Measurements from ENCODE around the gene ASPG. TPM values are rescaled to one million over a fixed set of nuclear protein-coding genes. Genes with fewer than 3 reads are reported as not detected.

The ASPG gene
- total RNA-seq, 1 experiment from 2014 or later: not detected

DNA sequence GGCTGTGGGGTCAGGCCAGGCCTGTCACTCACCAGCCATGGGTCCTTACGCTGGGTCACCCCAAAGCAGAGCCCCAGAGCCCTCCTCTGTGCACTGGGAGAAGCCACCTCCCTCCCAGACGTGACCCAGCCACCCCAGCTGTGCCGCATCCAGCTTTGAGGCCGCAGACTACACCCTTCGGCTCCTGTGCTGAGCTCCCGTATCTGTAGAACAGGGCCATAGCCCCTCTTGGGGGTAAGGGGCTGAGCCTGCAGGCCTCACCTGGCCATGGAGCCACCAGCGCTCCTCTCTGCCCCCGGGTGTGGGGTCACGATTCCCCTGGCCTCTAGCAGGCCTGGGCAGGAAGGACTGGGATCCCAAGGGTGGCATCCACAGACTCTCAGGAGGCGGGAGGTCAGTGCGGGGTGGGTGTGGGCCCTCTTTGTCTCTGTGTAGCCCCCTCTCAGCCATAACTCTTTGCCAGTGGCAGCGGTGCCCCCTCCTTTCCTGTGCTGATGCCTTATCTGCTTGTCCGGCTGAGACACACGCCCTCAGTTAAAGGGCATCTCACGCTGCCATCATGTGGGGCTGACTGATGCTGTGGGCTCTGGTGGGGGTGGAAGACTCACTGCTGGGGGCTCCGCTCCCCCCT is 16.3 kb downstream of the ASPG start:
- no peak for DNase-seq (ENCODE audit: low spot score)
- in situ Hi-C loops (cut with HindIII; ENCODE audit: low sequenced_read_pairs): no loop called here

DNA sequence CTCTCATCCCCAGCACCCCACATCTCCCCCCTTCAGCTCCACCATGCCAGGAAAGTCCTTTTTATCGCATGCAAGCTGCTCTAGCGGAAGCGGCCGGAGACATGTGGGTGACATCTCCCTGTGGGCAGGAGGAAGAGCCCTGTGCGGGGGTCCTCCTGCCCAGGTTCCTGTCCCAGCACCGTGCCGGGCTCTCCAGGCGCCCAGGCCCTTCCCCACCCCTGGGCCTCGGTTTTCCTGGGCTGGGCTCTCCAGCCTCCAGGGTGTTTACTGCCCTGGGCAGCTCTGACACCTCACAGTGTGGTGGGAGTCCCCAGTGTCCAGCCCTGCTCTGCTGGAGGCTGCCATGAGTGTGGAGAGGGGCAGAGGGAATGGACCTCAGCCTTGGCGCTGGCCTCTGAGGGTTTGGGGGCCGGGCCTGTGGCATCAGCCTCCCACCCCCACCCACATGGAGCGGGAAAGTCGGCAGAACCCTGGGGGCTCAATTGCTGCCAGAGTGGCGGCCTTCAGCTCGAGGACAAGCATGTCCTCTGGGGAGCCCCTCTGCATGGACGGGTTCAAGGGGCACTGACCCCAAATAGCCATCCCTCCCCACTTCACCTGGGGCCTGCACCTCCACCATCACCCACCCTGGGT is 16.9 kb downstream of the ASPG start:
- no peak for DNase-seq (ENCODE audit: low spot score)
- in situ Hi-C loops (cut with HindIII; ENCODE audit: low sequenced_read_pairs): no loop called here

DNA sequence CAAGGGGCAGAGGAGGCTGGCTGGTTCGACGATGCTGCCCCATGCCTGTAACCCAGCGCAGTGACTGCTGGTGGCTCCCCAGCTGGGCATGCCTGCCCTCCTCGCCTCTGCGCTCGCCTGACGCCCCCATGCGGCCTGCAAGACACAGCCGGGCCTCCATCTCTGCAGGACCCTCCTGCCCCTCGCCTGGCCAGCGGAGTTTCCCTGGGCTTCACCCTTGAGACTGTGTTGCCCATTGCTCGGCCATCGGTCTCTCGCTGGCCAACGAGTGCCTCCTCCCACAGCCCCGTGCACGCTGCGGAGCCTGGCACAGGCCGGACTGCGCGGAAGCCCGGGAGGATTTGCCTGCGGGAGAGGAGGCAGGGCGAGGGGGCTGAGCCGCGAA is 17.6 kb downstream of the ASPG start:
- no peak for DNase-seq (ENCODE audit: low spot score)
- in situ Hi-C loops (cut with HindIII; ENCODE audit: low sequenced_read_pairs): no loop called here

DNA sequence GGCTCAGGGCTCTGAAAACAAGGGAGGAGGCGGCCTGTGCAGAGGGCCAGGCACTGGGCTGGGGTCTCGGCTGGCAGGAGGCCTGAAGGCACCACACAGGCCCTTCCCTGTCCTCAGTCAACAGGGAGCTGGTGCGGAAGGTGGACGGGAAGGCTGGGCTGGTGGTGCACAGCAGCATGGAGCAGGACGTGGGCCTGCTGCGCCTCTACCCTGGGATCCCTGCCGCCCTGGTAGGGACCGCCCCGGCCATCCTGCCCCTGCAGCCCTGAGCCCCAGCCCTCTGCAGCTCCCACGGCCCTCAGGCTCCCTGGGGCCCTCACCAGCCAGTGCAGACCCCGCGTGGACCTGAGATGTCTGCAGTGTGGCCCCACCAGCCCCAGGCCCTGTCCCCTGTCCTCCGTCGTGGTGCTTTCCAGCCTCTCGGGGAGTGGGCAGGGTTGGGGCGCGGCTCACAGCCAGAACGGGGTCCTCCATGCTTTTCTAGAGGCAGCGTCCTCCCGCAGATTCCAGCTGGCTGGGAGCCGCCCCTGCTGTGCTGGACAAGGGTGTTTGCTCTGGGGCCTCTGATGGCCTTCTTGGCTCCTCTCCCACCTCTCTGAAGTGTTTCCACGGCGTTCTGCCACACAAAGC is 18.1 kb downstream of the ASPG start:
- DNase-seq (ENCODE audit: low spot score): no peak
- in situ Hi-C loops (cut with HindIII; ENCODE audit: low sequenced_read_pairs): no loop called here

DNA sequence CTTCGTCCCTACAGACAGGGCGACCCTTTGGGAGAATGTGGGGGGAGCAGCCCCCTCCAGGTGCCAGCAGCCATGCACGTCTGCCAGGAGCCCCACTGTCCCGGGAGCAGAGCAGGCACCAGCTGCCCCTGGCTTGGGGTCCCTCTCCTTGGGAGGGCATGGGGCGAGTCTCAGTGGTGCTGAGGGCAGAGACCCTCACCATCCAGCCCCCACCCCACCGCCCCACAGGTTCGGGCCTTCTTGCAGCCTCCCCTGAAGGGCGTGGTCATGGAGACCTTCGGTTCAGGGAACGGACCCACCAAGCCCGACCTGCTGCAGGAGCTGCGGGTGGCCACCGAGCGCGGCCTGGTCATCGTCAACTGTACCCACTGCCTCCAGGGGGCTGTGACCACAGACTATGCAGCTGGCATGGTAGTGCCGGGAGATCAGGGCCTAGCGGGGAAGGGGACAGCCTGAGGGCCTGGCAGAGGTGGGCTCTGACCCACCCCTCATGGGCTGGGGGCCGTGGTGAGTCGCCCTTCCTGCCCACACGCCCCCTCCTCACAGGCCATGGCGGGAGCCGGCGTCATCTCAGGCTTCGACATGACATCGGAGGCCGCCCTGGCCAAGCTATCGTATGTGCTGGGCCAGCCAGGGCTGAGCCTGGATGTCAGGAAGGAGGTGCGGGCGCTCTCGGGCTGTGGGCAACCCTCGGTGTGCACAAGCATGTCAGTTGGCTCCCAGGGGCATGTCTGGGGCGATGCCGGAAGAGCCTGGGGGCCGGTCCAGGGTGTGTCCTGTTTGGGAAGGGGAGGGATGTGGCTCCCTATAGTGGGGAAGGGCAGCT is 18.8 kb downstream of the ASPG start:
- in situ Hi-C loops (cut with HindIII; ENCODE audit: low sequenced_read_pairs): no loop called here
- DNase-seq (ENCODE audit: low spot score): no peak

DNA sequence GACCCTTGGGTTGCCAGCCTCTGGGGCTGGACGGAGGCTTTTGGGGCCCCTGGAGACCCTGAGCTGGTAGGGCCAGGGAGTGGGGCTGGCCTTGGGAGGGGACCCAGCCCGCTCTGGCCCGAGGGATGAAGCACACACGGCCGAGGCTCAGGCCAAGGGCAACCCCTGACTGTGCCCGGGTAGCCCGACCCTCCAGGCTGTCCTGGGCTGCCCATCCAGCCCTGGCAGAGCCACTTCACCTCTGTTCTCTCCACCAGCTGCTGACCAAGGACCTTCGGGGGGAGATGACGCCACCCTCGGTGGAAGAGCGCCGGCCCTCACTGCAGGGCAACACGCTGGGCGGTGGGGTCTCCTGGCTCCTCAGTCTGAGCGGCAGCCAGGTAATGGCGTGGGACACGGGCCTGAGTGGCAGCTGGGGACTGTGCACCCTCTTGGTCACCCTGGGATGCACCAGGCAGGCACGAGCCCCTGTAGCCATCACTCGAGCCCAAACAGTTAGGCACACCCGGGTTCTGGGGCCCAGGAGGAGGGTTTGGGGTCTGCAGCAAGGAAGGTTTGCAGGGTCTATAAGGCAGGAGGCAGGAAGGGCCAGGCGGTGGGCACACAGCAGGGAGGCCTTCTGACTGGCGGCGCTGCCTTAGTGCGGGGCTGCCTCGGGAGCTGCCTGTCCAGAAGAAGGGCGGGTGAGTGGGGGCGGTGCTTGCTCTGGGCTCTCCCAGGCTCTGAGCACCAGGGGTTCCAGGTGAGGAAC is 19.7 kb downstream of the ASPG start:
- DNase-seq (ENCODE audit: low spot score): no peak
- in situ Hi-C loops (cut with HindIII; ENCODE audit: low sequenced_read_pairs): no loop called here

DNA sequence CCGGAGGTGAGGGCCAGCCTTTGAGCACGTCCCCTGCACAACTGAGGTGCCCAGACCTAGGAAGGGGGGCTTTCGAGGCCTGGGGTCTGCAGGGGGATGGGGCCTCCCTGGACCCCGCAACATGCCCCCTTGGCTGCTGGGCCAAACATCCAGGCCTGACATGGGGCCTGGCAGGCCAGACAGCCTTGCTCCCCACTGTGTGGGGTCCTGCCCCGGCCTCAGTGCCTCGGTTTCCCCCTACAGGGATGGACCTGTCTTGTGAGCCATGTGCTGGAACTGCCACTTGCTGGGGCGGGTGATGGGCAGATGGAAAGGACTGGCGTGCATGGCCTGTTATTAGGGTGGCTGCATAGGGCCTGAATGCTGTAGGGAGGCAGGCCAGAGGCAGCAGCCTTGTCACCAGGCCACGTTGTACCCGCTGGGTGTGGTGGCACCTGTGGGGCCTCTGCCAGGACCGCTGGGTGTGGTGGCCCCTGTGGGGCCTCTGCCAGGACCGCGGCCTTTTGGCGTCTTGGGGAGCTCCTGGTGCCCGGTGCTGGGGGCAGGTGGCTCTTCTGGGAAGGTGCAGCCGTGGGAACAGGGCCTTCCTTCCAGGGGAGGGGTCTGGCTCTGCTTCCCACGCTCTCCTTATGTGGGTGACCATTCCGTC is 20.4 kb downstream of the ASPG start:
- DNase-seq (ENCODE audit: low spot score): no peak
- in situ Hi-C loops (cut with HindIII; ENCODE audit: low sequenced_read_pairs): no loop called here

DNA sequence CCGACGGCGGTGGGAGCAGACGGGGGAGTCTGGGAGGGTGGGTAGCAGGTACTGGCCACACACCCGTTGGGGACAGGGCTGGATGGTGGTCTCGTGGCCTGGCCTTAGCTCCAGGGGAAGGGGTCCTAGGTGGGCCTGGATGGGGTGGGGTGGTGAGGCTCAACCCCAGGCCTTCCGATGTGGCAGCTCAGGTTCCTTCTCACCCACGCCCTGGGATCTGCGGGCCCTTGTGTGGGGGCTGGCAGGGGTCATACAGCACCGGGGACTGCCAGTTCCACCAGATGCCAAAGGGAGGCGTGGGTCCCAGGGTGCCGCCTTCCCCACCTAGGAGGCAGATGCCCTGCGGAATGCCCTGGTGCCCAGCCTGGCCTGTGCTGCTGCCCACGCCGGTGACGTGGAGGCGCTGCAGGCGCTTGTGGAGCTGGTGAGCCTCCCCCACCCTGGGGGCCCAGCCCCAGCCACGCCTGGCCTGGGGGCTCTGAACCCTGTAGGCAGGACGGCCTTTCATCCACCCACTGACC is 21.0 kb downstream of the ASPG start:
- in situ Hi-C loops (cut with HindIII; ENCODE audit: low sequenced_read_pairs): no loop called here
- no peak for DNase-seq (ENCODE audit: low spot score)

DNA sequence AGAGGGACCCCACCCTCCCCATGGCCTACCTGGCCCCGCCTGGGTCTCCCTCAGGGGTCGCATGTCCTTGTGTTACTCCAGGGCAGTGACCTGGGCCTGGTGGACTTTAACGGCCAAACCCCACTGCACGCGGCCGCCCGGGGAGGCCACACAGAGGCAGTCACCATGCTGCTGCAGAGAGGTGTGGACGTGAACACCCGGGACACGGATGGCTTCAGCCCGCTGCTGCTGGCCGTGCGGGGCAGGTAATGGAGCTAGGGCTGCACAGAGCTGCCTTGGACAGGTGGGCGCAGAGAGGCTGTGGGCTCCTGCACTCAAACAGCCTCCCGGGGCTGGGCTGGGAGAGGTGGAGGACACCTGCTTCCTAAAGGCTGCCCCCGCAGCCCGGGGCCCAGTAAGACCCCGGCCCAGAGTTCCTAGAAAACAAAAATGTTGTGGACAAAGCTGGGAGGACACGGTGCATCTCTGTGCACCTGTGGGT is 21.6 kb downstream of the ASPG start:
- in situ Hi-C loops (cut with HindIII; ENCODE audit: low sequenced_read_pairs): no loop called here
- DNase-seq (ENCODE audit: low spot score): no peak

DNA sequence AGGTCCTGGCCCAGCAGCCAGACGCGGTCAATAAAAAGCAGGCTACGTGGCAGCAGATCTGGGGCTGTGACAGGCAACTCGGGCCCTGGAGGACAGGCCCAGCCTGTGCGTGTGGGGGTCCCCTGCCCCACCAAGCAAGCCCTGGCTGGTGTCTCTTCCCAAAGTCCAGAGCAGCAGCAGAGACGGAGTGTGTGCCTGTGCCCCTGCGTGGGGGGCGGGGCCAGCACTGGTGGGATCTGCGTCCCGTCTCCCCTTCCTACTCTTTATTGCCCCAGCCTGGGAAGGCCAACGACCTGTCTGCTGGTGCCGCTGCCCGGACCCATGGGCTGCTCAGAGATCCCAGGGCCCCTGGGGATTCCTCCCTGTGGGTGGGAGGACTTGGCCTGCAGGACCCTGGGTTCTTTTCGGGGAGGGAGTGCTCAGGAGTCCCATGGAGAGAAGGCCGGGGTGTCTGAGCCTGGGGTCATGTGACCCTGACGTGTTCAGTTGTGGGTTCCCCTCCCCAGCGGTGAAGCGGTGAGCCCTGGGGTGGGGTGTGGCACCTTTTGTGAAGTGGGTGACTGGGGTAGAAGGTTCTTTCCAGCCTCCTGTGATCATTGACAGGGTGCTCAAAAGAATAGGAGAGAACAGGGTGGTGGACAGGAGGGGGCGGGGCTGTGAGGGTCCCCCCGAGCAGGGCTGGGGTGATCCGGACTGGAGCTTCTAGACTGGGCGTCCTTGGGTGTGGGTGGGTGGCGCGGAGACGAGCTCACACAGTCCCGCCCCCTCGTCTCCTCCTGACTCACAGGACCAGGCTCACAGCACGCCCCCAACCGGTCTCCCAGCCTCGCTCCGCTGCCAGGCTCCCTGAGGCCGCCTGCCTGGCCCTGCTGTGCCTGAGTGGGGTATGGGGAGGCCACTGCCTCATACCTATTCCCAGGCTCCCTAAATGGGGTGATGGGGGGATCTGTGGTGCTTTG is 22.4 kb downstream of the ASPG start:
- no peak for DNase-seq (ENCODE audit: low spot score)
- in situ Hi-C loops (cut with HindIII; ENCODE audit: low sequenced_read_pairs): no loop called here

DNA sequence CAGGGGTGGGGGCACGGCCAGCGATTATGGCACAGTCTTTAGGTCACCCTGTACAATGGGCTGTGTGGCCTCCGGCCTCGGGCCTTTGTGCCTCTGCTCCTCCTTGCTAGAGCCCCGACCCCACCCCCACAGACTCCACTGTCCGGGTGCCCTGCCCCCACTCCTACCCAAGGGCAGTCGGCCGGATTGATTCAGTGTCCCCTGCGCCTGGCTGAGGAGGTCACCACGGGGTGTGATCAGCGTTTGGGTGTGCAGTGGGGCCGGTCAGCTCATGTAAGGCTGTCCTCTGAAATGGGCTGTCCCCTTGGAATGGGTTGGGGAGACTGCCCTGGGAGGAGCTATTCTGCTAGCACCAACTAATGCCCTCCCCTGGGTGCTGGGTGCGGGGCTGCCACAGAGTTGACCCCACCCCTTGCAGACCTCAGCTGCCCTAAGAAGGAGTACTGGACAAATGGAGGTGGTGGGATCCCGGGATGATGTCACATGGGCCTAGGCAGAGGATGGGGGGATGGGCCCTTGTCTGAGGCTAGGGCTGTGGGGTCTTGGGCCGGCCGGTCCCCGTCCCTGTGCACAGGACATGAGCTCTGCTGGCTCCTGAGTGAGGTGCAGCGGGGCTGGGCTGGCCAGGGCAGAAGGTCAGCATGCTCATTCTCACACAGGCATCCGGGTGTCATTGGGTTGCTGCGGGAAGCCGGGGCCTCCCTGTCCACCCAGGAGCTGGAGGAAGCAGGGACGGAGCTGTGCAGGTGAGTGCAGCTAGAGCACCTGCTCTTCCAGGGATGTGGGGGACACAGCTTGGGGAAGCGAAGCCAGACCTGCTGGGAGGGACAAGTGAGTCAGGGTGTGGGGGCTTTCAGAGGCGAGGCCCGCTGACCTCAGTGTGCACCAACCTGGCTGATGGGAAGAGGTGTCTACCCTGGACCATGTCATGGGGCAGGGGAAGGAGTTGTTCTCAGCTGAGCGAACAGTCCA is 23.4 kb downstream of the ASPG start:
- DNase-seq (ENCODE audit: low spot score): no peak
- in situ Hi-C loops (cut with HindIII; ENCODE audit: low sequenced_read_pairs): no loop called here

DNA sequence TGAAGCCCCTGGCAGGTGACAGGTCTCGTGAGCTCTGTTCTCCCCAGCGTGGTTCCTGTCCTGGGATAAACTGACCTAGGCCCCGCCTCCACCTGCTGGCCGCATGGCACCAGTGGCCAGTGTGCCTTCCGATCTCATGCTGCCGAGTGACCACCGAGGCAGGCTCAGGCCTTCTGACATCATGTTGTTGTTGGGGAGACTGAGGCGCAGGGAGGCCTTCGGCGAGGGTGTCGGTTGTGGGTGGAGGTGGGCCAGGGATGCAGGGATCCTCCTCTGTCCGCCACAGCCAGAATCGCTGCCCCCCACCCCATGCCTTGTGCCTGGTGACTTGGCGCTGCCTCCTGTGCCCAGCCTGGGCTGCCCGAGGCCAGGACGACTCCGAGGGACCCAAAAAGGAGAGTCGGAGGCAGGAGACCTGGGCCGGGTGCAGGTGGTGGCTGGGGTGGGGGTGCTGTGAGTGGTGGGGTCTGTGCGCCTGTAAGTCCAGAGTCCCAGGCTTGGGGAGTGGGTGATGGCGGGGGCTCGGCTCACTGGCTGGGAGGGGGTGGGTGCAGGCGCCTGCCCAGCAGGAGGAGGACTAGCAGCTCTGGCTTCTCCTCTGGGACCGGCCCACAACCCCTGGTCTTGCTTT is 24.3 kb downstream of the ASPG start:
- no peak for DNase-seq (ENCODE audit: low spot score)
- in situ Hi-C loops (cut with HindIII; ENCODE audit: low sequenced_read_pairs): no loop called here

DNA sequence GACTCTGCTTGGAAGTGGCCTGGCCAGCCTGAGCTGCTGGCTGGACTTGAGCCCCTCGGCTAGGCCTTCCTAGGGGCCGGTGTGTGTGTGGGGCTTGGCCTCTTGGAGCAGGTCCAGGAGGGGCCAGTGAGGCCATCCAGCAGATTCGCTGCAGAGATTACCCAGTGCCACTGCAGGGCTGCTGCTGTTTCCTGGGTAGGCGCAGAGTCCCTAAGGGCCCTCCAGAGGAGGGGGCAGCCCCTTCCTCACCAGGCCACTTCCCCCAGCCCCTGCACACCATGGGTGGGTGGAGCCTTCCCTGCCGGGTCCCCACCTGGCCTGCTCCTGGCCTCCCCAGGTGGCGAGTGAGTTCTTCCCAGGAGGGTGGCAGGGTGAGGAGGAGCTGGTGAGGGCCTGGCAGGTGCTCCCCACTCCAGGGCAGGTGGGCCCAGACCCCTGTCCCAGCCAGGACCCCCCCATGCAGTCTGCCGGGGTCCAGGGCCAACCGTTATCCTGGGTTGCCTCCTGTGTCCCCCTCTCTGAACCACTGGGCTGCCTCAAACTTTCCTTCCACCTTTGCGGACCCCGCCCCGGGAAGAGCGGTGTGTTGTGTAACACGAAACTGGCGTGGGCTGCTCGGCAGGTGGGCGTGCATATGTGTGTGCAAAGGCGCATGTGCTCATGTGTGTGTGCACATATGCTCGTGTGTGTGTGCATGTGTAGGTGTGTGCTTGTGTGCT is 25.1 kb downstream of the ASPG start:
- in situ Hi-C loops (cut with HindIII; ENCODE audit: low sequenced_read_pairs): no loop called here
- DNase-seq (ENCODE audit: low spot score): no peak

DNA sequence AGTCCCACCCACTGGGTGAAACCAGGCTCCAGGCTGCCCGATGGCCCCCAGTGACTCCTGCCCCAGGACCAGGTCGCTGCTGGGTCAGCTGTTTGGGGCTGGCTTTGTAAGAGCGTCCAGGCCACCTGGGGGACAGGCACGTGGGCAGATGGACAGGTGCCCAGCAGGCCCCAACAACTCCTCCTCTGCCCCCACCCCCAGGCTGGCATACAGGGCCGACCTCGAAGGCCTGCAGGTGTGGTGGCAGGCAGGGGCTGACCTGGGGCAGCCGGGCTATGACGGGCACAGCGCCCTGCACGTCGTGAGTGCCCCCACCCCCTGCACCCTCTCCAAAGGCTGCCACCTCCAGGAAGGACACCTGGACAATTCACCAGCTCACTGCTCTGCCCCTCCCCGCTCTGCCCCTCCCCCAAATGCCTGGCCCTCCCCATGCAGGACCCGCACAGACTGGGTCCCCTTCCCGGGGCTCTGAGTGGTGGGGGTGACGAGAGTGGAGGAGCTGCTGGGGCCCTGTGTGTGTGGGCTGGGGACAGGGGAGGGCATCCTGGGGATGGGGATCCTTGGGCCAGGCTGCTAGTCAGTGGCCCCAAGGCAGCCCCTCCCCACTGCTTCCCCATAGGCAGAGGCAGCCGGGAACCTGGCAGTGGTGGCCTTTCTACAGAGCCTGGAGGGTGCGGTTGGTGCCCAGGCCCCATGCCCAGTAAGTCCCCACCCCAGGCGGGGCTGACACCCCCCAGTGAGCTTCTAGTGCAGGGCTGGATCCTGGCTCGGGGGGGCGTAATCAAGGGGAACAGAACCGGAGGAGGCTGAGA is 26.0 kb downstream of the ASPG start:
- DNase-seq (ENCODE audit: low spot score): no peak
- in situ Hi-C loops (cut with HindIII; ENCODE audit: low sequenced_read_pairs): no loop called here

DNA sequence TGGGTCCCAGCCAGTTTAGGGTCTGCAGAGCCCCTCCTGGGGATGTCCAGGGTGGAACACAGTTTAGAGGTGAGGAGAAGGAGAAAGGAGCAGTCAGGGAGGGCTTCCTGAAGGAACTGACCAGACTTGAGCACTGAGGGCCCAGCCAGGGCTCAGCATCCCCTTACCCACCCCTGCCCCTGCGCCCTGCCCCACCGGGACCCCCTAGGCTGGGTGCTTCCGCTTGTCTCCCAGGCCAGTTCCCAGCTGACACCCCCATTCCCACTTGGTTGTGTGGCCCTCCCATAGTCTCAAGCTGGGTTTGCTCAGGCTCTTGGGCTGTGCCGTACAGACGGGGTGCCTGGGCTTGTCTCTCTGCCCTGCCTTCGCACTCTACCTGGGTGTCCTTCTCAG is 26.6 kb downstream of the ASPG start:
- DNase-seq (ENCODE audit: low spot score): no peak
- in situ Hi-C loops (cut with HindIII; ENCODE audit: low sequenced_read_pairs): no loop called here
